ENCODE data around the gene SF1. TPM values are rescaled to one million over a fixed set of nuclear protein-coding genes. Genes with fewer than 3 reads are reported as not detected.

Gene SF1
- total and polyA plus RNA-seq, 9 of the 15 experiments (the other 6 are each of a cell fraction or from before 2014, with no cell fraction given): 13.1 to 334 (median 111) TPM

- H4K20me1 ChIP-seq (replicated peaks; ENCODE audit: control insufficient read depth, insufficient read depth, low read length): no peaks in the 10 kb centered on the region
- H3K27me3 ChIP-seq (ENCODE audit: control insufficient read depth in 2 of 2, insufficient read depth in 2 of 2, low read length in 2 of 2): peaks cover 0 to 4% of the 10 kb centered on the region in 2 experiments; a peak in 1 of 5 replicates
- ChIA-PET POLR2A (no interaction called here), CTCF (ENCODE audit: low intra/inter-chr PET ratio) (no interaction called here)
- peak overlapping the region; percentile 60; the same call in 1 of the 2 replicates for H2AFZ ChIP-seq (ENCODE audit: low read depth, low read length)
- no peaks in the 10 kb centered on the region for H3K79me2 ChIP-seq (ENCODE audit: control insufficient read depth, insufficient read depth, low read length)
- H3K36me3 ChIP-seq (ENCODE audit: control insufficient read depth, insufficient read depth, low read length): no peaks in the 10 kb centered on the region
- H3K9me1 ChIP-seq (ENCODE audit: control insufficient read depth, insufficient read depth, low read length): no peaks in the 10 kb centered on the region
- intact Hi-C loops (cut with micrococcal nuclease) (loop anchor here (10.0 kb wide), 1 partner anchor 75 kb away; no protein-coding TSS in a partner anchor), in situ Hi-C loops (cut with MboI) (no loop called here)
- WGBS (ENCODE audit: insufficient coverage, low coverage, missing lambda C conversion rate): 28% methylated on average over 16 of the region's 21 CpGs
- peaks cover 0 to 20% of the 10 kb centered on the region in 2 experiments; a peak in 4 of 5 replicates for H3K4me1 ChIP-seq (replicated peaks in 1 of 2; ENCODE audit: control insufficient read depth in 2 of 2, insufficient read depth in 2 of 2, low read length in 2 of 2)
- no peak overlapping the region for H3K4me3 ChIP-seq
- no peaks in the 10 kb centered on the region for H3K9me3 ChIP-seq (replicated peaks; ENCODE audit: control insufficient read depth, insufficient read depth, low read depth, low read length)
- H3K27ac ChIP-seq (ENCODE audit: extremely low read depth, low read depth, low read length): no peak overlapping the region
- BruUV-seq (replicated peaks): no TSS peak
- DNase-seq (ENCODE audit: extremely low read depth in 1 of 4, low spot score in 3 of 4): peak; percentile 63 to 82 (median 78)
- H3K4me2 ChIP-seq (ENCODE audit: insufficient read depth, low read length): peak overlapping the region; percentile 59
- FAIRE-seq: peak; percentile 35
- peak; percentile 98 for ATAC-seq
- peak overlapping the region in 1 of 2 experiments; percentile 74; a peak in 2 of 4 replicates for H3K9ac ChIP-seq (ENCODE audit: insufficient read depth in 1 of 2, low read depth in 2 of 2, low read length in 2 of 2)
- TF ChIP-seq, protein P1, sequence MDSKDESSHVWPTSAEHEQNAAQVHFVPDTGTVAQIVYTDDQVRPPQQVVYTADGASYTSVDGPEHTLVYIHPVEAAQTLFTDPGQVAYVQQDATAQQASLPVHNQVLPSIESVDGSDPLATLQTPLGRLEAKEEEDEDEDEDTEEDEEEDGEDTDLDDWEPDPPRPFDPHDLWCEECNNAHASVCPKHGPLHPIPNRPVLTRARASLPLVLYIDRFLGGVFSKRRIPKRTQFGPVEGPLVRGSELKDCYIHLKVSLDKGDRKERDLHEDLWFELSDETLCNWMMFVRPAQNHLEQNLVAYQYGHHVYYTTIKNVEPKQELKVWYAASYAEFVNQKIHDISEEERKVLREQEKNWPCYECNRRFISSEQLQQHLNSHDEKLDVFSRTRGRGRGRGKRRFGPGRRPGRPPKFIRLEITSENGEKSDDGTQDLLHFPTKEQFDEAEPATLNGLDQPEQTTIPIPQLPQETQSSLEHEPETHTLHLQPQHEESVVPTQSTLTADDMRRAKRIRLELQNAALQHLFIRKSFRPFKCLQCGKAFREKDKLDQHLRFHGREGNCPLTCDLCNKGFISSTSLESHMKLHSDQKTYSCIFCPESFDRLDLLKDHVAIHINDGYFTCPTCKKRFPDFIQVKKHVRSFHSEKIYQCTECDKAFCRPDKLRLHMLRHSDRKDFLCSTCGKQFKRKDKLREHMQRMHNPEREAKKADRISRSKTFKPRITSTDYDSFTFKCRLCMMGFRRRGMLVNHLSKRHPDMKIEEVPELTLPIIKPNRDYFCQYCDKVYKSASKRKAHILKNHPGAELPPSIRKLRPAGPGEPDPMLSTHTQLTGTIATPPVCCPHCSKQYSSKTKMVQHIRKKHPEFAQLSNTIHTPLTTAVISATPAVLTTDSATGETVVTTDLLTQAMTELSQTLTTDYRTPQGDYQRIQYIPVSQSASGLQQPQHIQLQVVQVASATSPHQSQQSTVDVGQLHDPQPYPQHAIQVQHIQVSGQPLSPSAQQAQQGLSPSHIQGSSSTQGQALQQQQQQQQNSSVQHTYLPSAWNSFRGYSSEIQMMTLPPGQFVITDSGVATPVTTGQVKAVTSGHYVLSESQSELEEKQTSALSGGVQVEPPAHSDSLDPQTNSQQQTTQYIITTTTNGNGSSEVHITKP (IDR thresholded peaks at IDR 0.05; ENCODE audit: partially characterized antibody): peak; percentile 61
- no peak for TF ChIP-seq CHD2 (IDR thresholded peaks at IDR 0.05; ENCODE audit: low read depth, low read length)
These were observed 48.4 kb downstream of the SF1 start for GRCh38 chr11:64729851-64730382.

Measured in K562 (cell line).